ENCODE data around the gene ENDOD1. TPM values are rescaled to one million over a fixed set of nuclear protein-coding genes. Genes with fewer than 3 reads are reported as not detected.

The ENDOD1 gene
- total and polyA plus RNA-seq, 2 donors (not counting 1 experiment from before 2014, with no cell fraction given): 7.0 to 11.7 TPM

DNA sequence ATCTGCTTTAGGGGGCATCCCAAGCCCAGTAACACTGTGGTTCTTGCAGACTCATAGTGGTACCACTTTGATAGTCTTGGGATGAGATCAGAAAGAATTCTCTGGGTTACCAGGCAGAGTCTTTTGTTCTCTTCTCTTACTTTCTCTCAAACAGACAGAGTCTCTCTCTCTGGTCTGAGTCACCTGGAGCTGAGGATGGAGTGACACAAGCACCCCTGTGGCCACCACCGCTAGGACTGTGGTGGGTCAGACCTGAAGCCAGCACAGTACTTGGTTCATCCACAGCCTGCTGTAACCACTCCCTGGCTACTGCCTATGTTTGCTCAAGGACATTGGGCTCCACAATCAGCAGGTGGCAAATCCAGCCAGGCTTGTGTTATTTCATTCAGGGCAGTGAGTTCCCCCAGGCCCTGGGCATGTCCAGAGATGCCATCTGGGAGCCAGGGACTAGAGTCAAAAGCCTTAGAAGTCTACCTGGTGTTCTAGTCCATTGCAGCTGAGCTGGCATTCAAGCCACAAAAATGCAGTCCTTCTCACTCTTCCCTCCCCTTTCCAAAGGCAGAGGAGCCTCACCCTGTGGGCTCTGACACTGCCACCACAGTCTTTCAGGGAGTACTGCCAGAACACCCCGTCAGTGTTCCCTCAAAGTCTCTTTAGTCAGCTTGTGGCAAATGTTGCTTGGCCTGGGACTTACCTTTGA, 29.9 kb downstream of the ENDOD1 start:
- no peak for DNase-seq
- H3K4me3 ChIP-seq (ENCODE audit: control extremely low read depth in 1 of 5, extremely low read depth in 1 of 5, insufficient read depth in 1 of 5, low read depth in 2 of 5, low read length in 4 of 5): no peak overlapping the region
- no peak overlapping the region for H3K4me3 Mint-ChIP-seq
- H3K36me3 ChIP-seq (replicated peaks in 1 of 2; ENCODE audit: control extremely low read depth in 1 of 2, control insufficient read depth in 1 of 2, extremely low read depth in 1 of 2, insufficient read depth in 2 of 2, low read length in 1 of 2): peaks cover 0 to 4% of the 10 kb centered on the region in 2 experiments
- H2AFZ ChIP-seq (ENCODE audit: insufficient read depth, low read depth, low read length, poor library complexity, severe bottlenecking): no peak overlapping the region
- no peak overlapping the region for H3K9ac ChIP-seq (ENCODE audit: low read length)
- H3K27me3 Mint-ChIP-seq: no peaks in the 10 kb centered on the region
- ChIA-PET POLR2A (no interaction called here), CTCF (no interaction called here)
- no peaks in the 10 kb centered on the region for H3K9me3 Mint-ChIP-seq (ENCODE audit: insufficient read depth)
- intact Hi-C loops (cut with micrococcal nuclease): no loop called here
- H3K4me1 Mint-ChIP-seq: peaks cover 21% of the 10 kb centered on the region
- peaks cover 0 to 4% (median 1%) of the 10 kb centered on the region in 3 donors for H3K9me3 ChIP-seq (ENCODE audit: control extremely low read depth in 1 of 3, control insufficient read depth in 2 of 3, insufficient read depth in 1 of 3, low read length in 2 of 3)
- no peak overlapping the region for H3K27ac Mint-ChIP-seq
- no peaks in the 10 kb centered on the region for H3K27me3 ChIP-seq (replicated peaks in 1 of 4; ENCODE audit: control extremely low read depth in 1 of 4, control insufficient read depth in 3 of 4, insufficient read depth in 4 of 4, low read length in 3 of 4)
- no peak overlapping the region for H3K27ac ChIP-seq (ENCODE audit: low read length in 2 of 2)
- H3K4me1 ChIP-seq (ENCODE audit: control insufficient read depth in 2 of 2, insufficient read depth in 2 of 2, low read length in 2 of 2): no peaks in the 10 kb centered on the region
- H3K79me2 ChIP-seq (ENCODE audit: control insufficient read depth, insufficient read depth, low read length): peaks cover 79% of the 10 kb centered on the region
- no peak overlapping the region for H3K4me2 ChIP-seq (replicated peaks; ENCODE audit: low read depth, low read length, poor library complexity, severe bottlenecking)
- ATAC-seq (ENCODE audit: low read depth): no peak
- peaks cover 39% of the 10 kb centered on the region for H4K20me1 ChIP-seq (ENCODE audit: control insufficient read depth, insufficient read depth, low read length, poor library complexity, severe bottlenecking)
- TF ChIP-seq, protein P1, sequence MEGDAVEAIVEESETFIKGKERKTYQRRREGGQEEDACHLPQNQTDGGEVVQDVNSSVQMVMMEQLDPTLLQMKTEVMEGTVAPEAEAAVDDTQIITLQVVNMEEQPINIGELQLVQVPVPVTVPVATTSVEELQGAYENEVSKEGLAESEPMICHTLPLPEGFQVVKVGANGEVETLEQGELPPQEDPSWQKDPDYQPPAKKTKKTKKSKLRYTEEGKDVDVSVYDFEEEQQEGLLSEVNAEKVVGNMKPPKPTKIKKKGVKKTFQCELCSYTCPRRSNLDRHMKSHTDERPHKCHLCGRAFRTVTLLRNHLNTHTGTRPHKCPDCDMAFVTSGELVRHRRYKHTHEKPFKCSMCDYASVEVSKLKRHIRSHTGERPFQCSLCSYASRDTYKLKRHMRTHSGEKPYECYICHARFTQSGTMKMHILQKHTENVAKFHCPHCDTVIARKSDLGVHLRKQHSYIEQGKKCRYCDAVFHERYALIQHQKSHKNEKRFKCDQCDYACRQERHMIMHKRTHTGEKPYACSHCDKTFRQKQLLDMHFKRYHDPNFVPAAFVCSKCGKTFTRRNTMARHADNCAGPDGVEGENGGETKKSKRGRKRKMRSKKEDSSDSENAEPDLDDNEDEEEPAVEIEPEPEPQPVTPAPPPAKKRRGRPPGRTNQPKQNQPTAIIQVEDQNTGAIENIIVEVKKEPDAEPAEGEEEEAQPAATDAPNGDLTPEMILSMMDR (IDR thresholded peaks at IDR 0.05): no peak
- TF ChIP-seq EZH2 (IDR thresholded peaks at IDR 0.05; ENCODE audit: borderline replicate concordance, insufficient read depth, low read depth, low read length, poor library complexity, severe bottlenecking): no peak
- WGBS (ENCODE audit: insufficient coverage): 92% methylated on average over 2 of the region's 2 CpGs

GRCh38 chr11:95121698-95122097, 32.1 kb downstream of the ENDOD1 start:
- CTCF ChIA-PET: interaction anchor here (0.8 kb wide), 1 partner anchor 49 kb away, joined by 3 read pairs; no protein-coding TSS in a partner anchor
- no peak for DNase-seq
- no peak overlapping the region for H3K27ac Mint-ChIP-seq

More at GRCh38 chr11:95121698-95122097, 32.1 kb downstream of the ENDOD1 start:
- Mint-ChIP-seq H3K27me3 (no peaks in the 10 kb centered on the region), H3K9me3 (ENCODE audit: insufficient read depth) (no peaks in the 10 kb centered on the region), H3K4me3 (no peak overlapping the region), H3K4me1 (peaks cover 21% of the 10 kb centered on the region)
- Histone ChIP-seq H3K27me3 (replicated peaks in 1 of 4; ENCODE audit: control extremely low read depth in 1 of 4, control insufficient read depth in 3 of 4, insufficient read depth in 4 of 4, low read length in 3 of 4) (no peaks in the 10 kb centered on the region), H2AFZ (ENCODE audit: insufficient read depth, low read depth, low read length, poor library complexity, severe bottlenecking) (no peak overlapping the region), H4K20me1 (ENCODE audit: control insufficient read depth, insufficient read depth, low read length, poor library complexity, severe bottlenecking) (peaks cover 28% of the 10 kb centered on the region), H3K4me3 (ENCODE audit: control extremely low read depth in 1 of 5, extremely low read depth in 1 of 5, insufficient read depth in 1 of 5, low read depth in 2 of 5, low read length in 4 of 5) (no peak overlapping the region), H3K9ac (ENCODE audit: low read length) (no peak overlapping the region), H3K27ac (ENCODE audit: low read length in 2 of 2) (no peak overlapping the region), H3K4me1 (ENCODE audit: control insufficient read depth in 2 of 2, insufficient read depth in 2 of 2, low read length in 2 of 2) (no peaks in the 10 kb centered on the region), H3K4me2 (replicated peaks; ENCODE audit: low read depth, low read length, poor library complexity, severe bottlenecking) (no peak overlapping the region), H3K79me2 (ENCODE audit: control insufficient read depth, insufficient read depth, low read length) (peaks cover 64% of the 10 kb centered on the region), H3K36me3 (replicated peaks in 1 of 2; ENCODE audit: control extremely low read depth in 1 of 2, control insufficient read depth in 1 of 2, extremely low read depth in 1 of 2, insufficient read depth in 2 of 2, low read length in 1 of 2) (peaks cover 3 to 4% of the 10 kb centered on the region in 2 experiments), H3K9me3 (ENCODE audit: control extremely low read depth in 1 of 3, control insufficient read depth in 2 of 3, insufficient read depth in 1 of 3, low read length in 2 of 3) (peaks cover 0 to 4% (median 0%) of the 10 kb centered on the region in 3 donors)
- TF ChIP-seq, protein P1 (IDR thresholded peaks at IDR 0.05): no peak
- TF ChIP-seq EZH2 (IDR thresholded peaks at IDR 0.05; ENCODE audit: borderline replicate concordance, insufficient read depth, low read depth, low read length, poor library complexity, severe bottlenecking): no peak
- intact Hi-C loops (cut with micrococcal nuclease): no loop called here
- POLR2A ChIA-PET: no interaction called here
- no peak for ATAC-seq (ENCODE audit: low read depth)
- WGBS (ENCODE audit: insufficient coverage): no CpG with 5 or more reads among the region's 1 CpG

Measured in B cell (primary cell).